Thyroid gland (tissue), 4 donors: ENCODE results near the gene GRPEL1.

Source experiments
- CTCF ChIP-seq, 6 experiments: fragments of 200-600 bp in 3 of 6; fragments of 450-650 bp in 3 of 6; sonication (generic) in 3 of 6; IDR thresholded peaks; one replicate each; pipeline ENCODE4 v1.5.1; 2016 to 2019; ENCODE audit warnings: antibody characterized with exemption in 6 of 6, mild to moderate bottlenecking in 2 of 6, inconsistent platforms in 1 of 6, moderate library complexity in 1 of 6
- POLR2A ChIP-seq, 2 donors: fragments of 450-650 bp; IDR thresholded peaks; one replicate each; pipeline ENCODE4 v1.6.1; 2017; ENCODE audit warnings: antibody characterized with exemption in 2 of 2, mild to moderate bottlenecking in 2 of 2, moderate library complexity in 1 of 2

GRCh38 chr4:7023486-7023885 lies 44.4 kb downstream of the GRPEL1 start:
- TF ChIP-seq CTCF (IDR thresholded peaks at IDR 0.05) (no peak), POLR2A (IDR thresholded peaks at IDR 0.05) (no peak)
